Measurements from ENCODE around the gene MTMR12.
"Not testable (repeated sequence)": the region's sequence is repeated elsewhere in the genome, so short reads cannot be mapped to it uniquely, and the experiment has no call there.

The MTMR12 gene

DNA sequence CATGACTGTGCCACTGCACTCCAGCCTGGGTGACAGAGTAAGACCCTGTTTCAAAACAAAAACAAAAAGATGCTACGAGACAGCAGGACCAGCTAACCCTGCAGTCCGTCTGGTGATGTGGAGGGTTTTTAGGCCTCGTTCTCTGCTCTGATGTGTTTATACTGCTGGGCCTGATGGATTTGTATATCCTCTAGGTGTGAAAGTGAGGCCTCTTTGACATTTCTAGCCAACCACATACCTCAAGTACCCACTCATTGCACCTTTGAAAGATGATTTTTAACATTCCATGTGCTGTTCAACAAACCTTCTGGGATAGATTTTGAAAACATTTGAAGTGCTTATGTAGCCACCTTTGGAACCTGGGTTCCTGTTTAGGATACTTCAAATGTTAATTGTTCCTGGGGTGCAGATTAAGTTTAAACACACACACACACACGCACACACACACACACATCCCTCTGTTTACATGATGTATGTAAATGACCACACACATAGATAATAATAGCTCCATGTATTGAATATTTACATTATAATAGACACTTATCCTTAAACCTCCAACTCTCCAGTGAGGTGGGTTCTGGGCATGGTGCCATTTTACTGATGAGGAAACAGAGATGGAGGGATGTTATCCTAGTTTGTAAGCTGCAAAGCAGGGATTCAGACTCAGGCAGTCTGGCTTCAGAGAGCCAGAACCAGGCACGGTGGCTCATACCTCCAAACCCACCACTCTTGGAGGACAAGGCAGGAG, 89.8 kb downstream of the MTMR12 start:
- no peak for DNase-seq (ENCODE audit: low read depth, low spot score)
- TF ChIP-seq ZNF274 (IDR thresholded peaks at IDR 0.05; ENCODE audit: low read depth, low read length) (no peak), SUZ12 (IDR thresholded peaks at IDR 0.05; ENCODE audit: extremely low read depth, insufficient read depth, insufficient read length) (no peak), YY1 (IDR thresholded peaks at IDR 0.05; ENCODE audit: insufficient read depth, insufficient read length) (no peak)
- H3K27me3 ChIP-seq (ENCODE audit: insufficient read depth, insufficient read length), result no peaks in the 10 kb centered on the region
- peaks cover 2% of the 10 kb centered on the region for H3K36me3 ChIP-seq (ENCODE audit: insufficient read depth, insufficient read length, low read length)
- H3K4me1 ChIP-seq (ENCODE audit: insufficient read depth, insufficient read length), result peaks cover 3% of the 10 kb centered on the region
- H3K9me3 ChIP-seq (ENCODE audit: insufficient read depth, low read length), result no peaks in the 10 kb centered on the region
- H3K9ac ChIP-seq (ENCODE audit: insufficient read length, low read depth), result no peak overlapping the region
- no peak overlapping the region for H3K4me3 ChIP-seq (ENCODE audit: insufficient read length, low read depth)

- Histone ChIP-seq H3K9ac (ENCODE audit: insufficient read length, low read depth) (no peak overlapping the region), H3K36me3 (ENCODE audit: insufficient read depth, insufficient read length, low read length) (no peaks in the 10 kb centered on the region), H3K4me3 (ENCODE audit: insufficient read length, low read depth) (no peak overlapping the region), H3K9me3 (ENCODE audit: insufficient read depth, low read length) (no peaks in the 10 kb centered on the region), H3K27me3 (ENCODE audit: insufficient read depth, insufficient read length) (no peaks in the 10 kb centered on the region), H3K4me1 (ENCODE audit: insufficient read depth, insufficient read length) (peaks cover 3% of the 10 kb centered on the region)
- TF ChIP-seq YY1 (IDR thresholded peaks at IDR 0.05; ENCODE audit: insufficient read depth, insufficient read length) (no peak), ZNF274 (IDR thresholded peaks at IDR 0.05; ENCODE audit: low read depth, low read length) (no peak), SUZ12 (IDR thresholded peaks at IDR 0.05; ENCODE audit: extremely low read depth, insufficient read depth, insufficient read length) (no peak)
- no peak for DNase-seq (ENCODE audit: low read depth, low spot score)
These were observed 94.8 kb downstream of the MTMR12 start for GRCh38 chr5:32217886-32218396.

DNA sequence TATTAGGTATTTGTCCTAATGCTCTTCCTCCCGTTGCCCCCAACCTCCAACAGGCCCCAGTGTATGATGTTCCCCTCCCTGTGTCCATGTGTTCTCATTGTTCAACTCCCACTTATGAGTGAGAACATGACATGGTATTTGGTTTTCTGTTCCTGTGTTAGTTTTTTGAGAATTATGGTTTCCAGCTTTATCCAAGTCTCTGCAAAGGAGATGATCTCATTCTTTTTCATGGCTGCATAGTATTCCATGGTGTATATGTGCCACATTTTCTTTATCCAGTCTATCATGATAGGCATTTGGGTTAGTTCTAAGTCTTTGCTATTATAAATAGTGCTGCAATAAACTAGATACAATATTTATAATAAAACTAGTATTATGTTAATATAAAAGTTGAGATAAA, 98.4 kb downstream of the MTMR12 start:
- DNase-seq (ENCODE audit: low read depth, low spot score); H3K9me3 ChIP-seq (ENCODE audit: insufficient read depth, low read length); H3K9ac ChIP-seq (ENCODE audit: insufficient read length, low read depth); H3K4me3 ChIP-seq (ENCODE audit: insufficient read length, low read depth); H3K36me3 ChIP-seq (ENCODE audit: insufficient read depth, insufficient read length, low read length); H3K4me1 ChIP-seq (ENCODE audit: insufficient read depth, insufficient read length); H3K27me3 ChIP-seq (ENCODE audit: insufficient read depth, insufficient read length): not testable (repeated sequence)

GRCh38 chr5:32210151-32210550, 102.6 kb downstream of the MTMR12 start:
- H3K9me3 ChIP-seq (ENCODE audit: insufficient read depth, low read length), result peaks cover 9% of the 10 kb centered on the region; the same call in 1 of the 2 replicates
- H3K4me1 ChIP-seq (ENCODE audit: insufficient read depth, insufficient read length), result no peaks in the 10 kb centered on the region
- no peak overlapping the region for H3K4me3 ChIP-seq (ENCODE audit: insufficient read length, low read depth)
- H3K36me3 ChIP-seq (ENCODE audit: insufficient read depth, insufficient read length, low read length), result no peaks in the 10 kb centered on the region
- H3K27me3 ChIP-seq (ENCODE audit: insufficient read depth, insufficient read length), result no peaks in the 10 kb centered on the region
- no peak for DNase-seq (ENCODE audit: low read depth, low spot score)
- TF ChIP-seq YY1 (IDR thresholded peaks at IDR 0.05; ENCODE audit: insufficient read depth, insufficient read length) (no peak), ZNF274 (IDR thresholded peaks at IDR 0.05; ENCODE audit: low read depth, low read length) (no peak), SUZ12 (IDR thresholded peaks at IDR 0.05; ENCODE audit: extremely low read depth, insufficient read depth, insufficient read length) (no peak)
- H3K9ac ChIP-seq (ENCODE audit: insufficient read length, low read depth), result no peak overlapping the region

- not testable (repeated sequence) for H3K27me3 ChIP-seq (ENCODE audit: insufficient read depth, insufficient read length); H3K9me3 ChIP-seq (ENCODE audit: insufficient read depth, low read length); H3K4me1 ChIP-seq (ENCODE audit: insufficient read depth, insufficient read length); H3K36me3 ChIP-seq (ENCODE audit: insufficient read depth, insufficient read length, low read length); DNase-seq (ENCODE audit: low read depth, low spot score); H3K9ac ChIP-seq (ENCODE audit: insufficient read length, low read depth); H3K4me3 ChIP-seq (ENCODE audit: insufficient read length, low read depth)
These were observed 103.9 kb downstream of the MTMR12 start for GRCh38 chr5:32208837-32209236.

DNA sequence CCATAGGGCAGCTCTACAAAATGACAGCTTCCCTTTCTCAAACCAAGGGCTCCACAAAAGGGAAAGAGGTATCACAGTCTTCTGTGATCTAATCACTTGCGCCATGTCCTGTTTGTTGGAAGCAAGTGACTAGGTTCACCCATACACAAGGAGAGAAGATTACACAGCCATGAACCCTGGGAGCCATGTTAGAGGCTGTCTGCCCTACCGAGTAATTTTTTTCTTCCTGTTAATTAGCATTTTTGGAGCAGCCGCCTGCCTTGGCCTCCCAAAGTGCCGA, 105.4 kb downstream of the MTMR12 start:
- H3K9me3 ChIP-seq (ENCODE audit: insufficient read depth, low read length), result peaks cover 9% of the 10 kb centered on the region; the same call in 1 of the 2 replicates
- no peaks in the 10 kb centered on the region for H3K4me1 ChIP-seq (ENCODE audit: insufficient read depth, insufficient read length)
- TF ChIP-seq SUZ12 (IDR thresholded peaks at IDR 0.05; ENCODE audit: extremely low read depth, insufficient read depth, insufficient read length) (no peak), ZNF274 (IDR thresholded peaks at IDR 0.05; ENCODE audit: low read depth, low read length) (no peak), YY1 (IDR thresholded peaks at IDR 0.05; ENCODE audit: insufficient read depth, insufficient read length) (no peak)
- no peak overlapping the region for H3K9ac ChIP-seq (ENCODE audit: insufficient read length, low read depth)
- no peak overlapping the region for H3K4me3 ChIP-seq (ENCODE audit: insufficient read length, low read depth)
- H3K36me3 ChIP-seq (ENCODE audit: insufficient read depth, insufficient read length, low read length), result no peaks in the 10 kb centered on the region
- no peaks in the 10 kb centered on the region for H3K27me3 ChIP-seq (ENCODE audit: insufficient read depth, insufficient read length)
- DNase-seq (ENCODE audit: low read depth, low spot score), result no peak

DNA sequence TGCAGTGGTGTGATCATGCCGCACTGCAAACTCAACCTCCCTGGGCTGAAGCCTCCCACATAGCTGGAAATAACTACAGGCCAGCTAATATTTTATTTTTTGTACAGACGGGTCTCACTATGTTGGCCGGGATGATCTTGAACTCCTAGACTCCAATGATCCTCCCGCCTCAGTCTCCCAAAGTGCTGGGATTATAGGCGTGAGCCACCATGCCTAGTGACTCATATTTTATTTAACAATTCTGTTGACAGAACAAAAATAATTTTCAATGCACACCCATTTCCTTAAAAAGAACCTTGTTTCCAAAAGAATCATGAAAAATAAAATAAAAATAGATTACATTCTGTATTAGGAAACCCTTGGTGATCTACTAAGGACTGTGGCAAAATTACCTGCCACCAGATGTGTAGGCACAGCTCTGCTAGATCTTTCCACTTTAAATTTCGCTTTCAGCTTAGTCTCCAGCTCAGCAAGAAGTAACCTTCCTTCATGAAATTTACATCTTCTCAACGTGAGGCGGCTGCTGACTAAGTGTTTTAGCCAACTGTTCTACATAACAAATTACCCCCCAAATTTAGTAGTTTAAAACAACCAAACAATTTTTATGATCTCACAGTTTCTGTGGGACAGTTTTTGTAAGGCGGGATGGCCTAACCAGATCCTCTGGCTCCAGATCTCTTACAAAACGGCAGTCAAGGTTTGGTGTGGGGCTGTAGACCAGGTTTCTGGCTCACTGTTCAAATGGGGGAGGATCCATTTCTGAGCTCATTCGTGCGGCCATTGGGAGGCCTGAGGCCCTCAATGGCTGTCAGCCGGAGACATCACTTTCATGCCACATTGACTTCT, 106.0 kb downstream of the MTMR12 start:
- Histone ChIP-seq H3K27me3 (ENCODE audit: insufficient read depth, insufficient read length) (no peaks in the 10 kb centered on the region), H3K36me3 (ENCODE audit: insufficient read depth, insufficient read length, low read length) (no peaks in the 10 kb centered on the region), H3K9me3 (ENCODE audit: insufficient read depth, low read length) (peaks cover 9% of the 10 kb centered on the region; the same call in 1 of the 2 replicates), H3K4me3 (ENCODE audit: insufficient read length, low read depth) (no peak overlapping the region), H3K4me1 (ENCODE audit: insufficient read depth, insufficient read length) (no peaks in the 10 kb centered on the region), H3K9ac (ENCODE audit: insufficient read length, low read depth) (no peak overlapping the region)
- no peak for TF ChIP-seq YY1 (IDR thresholded peaks at IDR 0.05; ENCODE audit: insufficient read depth, insufficient read length)
- no peak for TF ChIP-seq SUZ12 (IDR thresholded peaks at IDR 0.05; ENCODE audit: extremely low read depth, insufficient read depth, insufficient read length)
- no peak for TF ChIP-seq ZNF274 (IDR thresholded peaks at IDR 0.05; ENCODE audit: low read depth, low read length)
- DNase-seq (ENCODE audit: low read depth, low spot score), result no peak
